Stimulated activated CD8-positive, alpha-beta memory T cell treated with anti-CD3 and anti-CD28 coated beads, Interleukin-15, amount 100 ng/mL, for 48 hours (primary cell): ENCODE results near the gene SNU13.
"Not testable (repeated sequence)": the region's sequence is repeated elsewhere in the genome, so short reads cannot be mapped to it uniquely, and the experiment has no call there.

Source experiments
- DNase-seq, 2 donors: peaks; one replicate each; pipeline ENCODE4 v3.0.0-alpha.2; 2020; ENCODE audit warnings: low read depth in 2 of 2

The SNU13 gene

GRCh38 chr22:41681616-41682015, 7.1 kb downstream of the SNU13 start:
- no peak for DNase-seq

- DNase-seq, result no peak
Observed at GRCh38 chr22:41676134-41676533, 12.5 kb downstream of the SNU13 start.

- no peak for DNase-seq
Observed at GRCh38 chr22:41674846-41675340, 13.8 kb downstream of the SNU13 start.

- DNase-seq, result no peak
Observed at GRCh38 chr22:41672780-41673509, 15.7 kb downstream of the SNU13 start.

- not testable (repeated sequence) for DNase-seq
Observed at GRCh38 chr22:41672096-41672495, 16.6 kb downstream of the SNU13 start.

GRCh38 chr22:41668971-41669911, 19.4 kb downstream of the SNU13 start:
- no peak for DNase-seq

GRCh38 chr22:41664951-41665350, 23.7 kb downstream of the SNU13 start:
- DNase-seq, result no peak

- DNase-seq, result no peak
Observed at GRCh38 chr22:41664490-41664889, 24.2 kb downstream of the SNU13 start.

GRCh38 chr22:41663594-41663993, 25.1 kb downstream of the SNU13 start:
- DNase-seq, result not testable (repeated sequence)

GRCh38 chr22:41661713-41662112, 27.0 kb downstream of the SNU13 start:
- DNase-seq, result no peak

- no peak for DNase-seq
Observed at GRCh38 chr22:41661088-41661487, 27.6 kb downstream of the SNU13 start.

- no peak for DNase-seq
Observed at GRCh38 chr22:41660416-41660815, 28.3 kb downstream of the SNU13 start.

GRCh38 chr22:41659941-41660340, 28.7 kb downstream of the SNU13 start:
- DNase-seq, result no peak

GRCh38 chr22:41658869-41659268, 29.8 kb downstream of the SNU13 start:
- no peak for DNase-seq

- DNase-seq, result no peak
Observed at GRCh38 chr22:41657709-41658108, 31.0 kb downstream of the SNU13 start.

GRCh38 chr22:41656556-41656955, 32.1 kb downstream of the SNU13 start:
- no peak for DNase-seq

- no peak for DNase-seq
Observed at GRCh38 chr22:41654322-41654721, 34.3 kb downstream of the SNU13 start.

GRCh38 chr22:41650821-41651220, 37.8 kb downstream of the SNU13 start:
- DNase-seq, result no peak

- no peak for DNase-seq
Observed at GRCh38 chr22:41650229-41650628, 38.4 kb downstream of the SNU13 start.

- no peak for DNase-seq
Observed at GRCh38 chr22:41648432-41648831, 40.2 kb downstream of the SNU13 start.

- no peak for DNase-seq
Observed at GRCh38 chr22:41647771-41648170, 40.9 kb downstream of the SNU13 start.

- DNase-seq, result no peak
Observed at GRCh38 chr22:41642331-41643110, 46.1 kb downstream of the SNU13 start.
